Astrocyte of the hippocampus (primary cell): Measurements from ENCODE around the gene MXD3.
"Not testable (repeated sequence)": the region's sequence is repeated elsewhere in the genome, so short reads cannot be mapped to it uniquely, and the experiment has no call there.

ENCODE experiments used
- DNase-seq: peaks from one replicate; pipeline ENCODE4 v3.0.0; 2011; ENCODE audit warnings: low read depth, low spot score

Gene MXD3, protein sequence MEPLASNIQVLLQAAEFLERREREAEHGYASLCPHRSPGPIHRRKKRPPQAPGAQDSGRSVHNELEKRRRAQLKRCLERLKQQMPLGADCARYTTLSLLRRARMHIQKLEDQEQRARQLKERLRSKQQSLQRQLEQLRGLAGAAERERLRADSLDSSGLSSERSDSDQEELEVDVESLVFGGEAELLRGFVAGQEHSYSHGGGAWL

GRCh38 chr5:177311723-177312648, at the start of gene MXD3:
MXD3 (minus strand) TSS chr5:177311898; CDS start chr5:177311830, 68 bp downstream.
- DNase-seq, result peak; percentile 97

GRCh38 chr5:177360740-177361139, 49.0 kb upstream of the MXD3 start:
- not testable (repeated sequence) for DNase-seq

GRCh38 chr5:177359860-177360259, 48.2 kb upstream of the MXD3 start:
- no peak for DNase-seq

DNA sequence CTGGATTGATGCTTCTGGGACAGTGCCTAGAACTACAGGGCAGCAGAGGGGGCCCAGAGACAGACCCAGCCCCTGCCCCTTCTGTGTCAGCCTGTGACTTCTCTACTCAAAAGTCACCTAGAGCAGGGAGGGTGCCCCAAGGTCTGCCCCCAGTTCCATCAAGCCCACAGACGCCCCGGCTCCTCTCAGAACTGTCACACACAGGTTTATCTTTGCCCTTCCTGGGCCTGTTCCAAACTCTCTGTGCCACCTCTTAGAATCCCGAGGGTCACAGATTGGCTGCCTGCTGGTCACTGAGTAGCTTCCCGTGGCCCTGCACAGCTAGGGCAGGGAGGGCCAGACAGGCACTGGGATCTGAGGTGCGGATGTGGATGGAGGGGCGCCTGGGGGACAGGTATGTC, 47.8 kb upstream of the MXD3 start:
- DNase-seq, result no peak

- no peak for DNase-seq
Observed at GRCh38 chr5:177358370-177358819, 46.7 kb upstream of the MXD3 start.

DNA sequence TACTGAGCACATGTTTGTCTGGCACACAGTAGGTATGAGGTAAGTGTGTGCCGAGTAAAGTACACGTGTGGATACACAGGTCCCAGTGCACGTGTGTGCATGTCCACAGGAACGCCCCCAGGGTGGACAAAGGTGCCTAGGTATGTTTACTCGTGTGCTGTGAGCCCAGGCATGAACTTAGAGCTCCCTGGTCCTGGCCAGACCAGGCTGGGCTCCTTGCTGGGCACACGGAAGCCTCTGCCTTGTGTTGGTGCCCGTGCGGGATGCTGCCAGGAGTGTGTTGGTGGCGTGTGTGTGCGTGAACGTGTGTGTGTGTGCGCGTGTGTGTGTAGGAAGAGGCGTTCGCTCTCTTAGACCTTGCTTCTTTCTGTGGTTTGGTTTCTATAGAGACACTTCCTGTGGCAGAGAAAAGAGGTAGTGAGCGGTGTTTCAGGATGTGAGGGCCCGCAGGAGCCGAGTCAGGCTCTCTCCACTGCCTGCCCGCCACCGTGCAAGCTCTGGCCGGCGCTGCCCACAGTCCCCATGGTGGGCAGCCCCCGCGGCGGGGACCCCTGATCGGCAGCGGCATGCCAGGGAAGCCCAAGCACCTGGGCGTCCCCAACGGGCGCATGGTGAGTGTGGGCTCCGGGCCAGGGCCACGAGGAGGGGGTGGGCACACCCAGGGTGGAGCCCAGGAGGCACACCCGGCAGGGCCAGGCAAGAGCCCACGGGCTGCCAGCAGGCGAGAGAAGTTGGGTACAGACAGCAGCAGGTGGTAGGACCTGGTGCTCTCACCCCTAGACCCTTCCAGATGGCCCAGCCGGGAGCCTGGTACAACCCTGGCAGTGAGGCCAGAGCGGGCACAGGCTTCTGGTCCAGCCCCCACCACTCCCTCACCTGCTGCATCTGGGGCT, 46.0 kb upstream of the MXD3 start, which contains the start of gene RGS14:
TSS of gene RGS14 (plus strand) at position 466 of the 893 bp plus-strand sequence. CDS start at position 567, 101 bp downstream.
- peak; percentile 29 for DNase-seq

DNA sequence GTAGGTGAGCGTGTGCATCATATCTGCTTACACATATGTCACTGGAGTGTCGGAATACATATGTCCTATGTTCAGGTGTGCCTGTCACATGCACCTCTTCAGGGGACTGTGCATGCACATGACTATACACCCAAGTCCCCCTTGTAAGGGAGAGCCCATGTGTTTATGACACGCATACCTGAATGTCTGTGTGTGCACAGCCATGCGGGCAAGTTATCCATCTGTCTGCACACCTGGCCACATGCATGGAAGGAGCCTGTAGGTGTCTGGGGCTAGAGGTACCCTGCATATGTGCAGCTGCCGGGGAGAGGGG, 45.4 kb upstream of the MXD3 start:
- DNase-seq, result no peak

DNA sequence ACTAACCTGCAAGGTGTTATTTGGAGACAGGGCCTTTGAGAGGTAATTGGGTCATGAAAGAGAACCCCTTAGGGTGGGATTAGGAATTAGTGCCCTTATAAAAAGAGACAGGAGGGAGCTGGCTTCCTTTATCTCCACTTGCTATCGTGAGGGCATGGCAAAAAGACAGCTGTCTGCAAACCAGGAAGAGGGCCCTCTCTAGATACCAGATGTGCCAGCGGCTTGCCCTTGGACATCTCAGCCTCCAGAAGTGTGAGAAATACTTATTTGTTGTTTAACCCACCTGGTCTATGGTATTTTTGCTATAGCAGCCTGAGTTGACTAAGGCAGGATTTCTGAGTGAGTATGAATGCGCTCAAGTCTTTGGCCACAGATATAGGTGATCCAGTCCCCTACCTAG, 45.0 kb upstream of the MXD3 start:
- DNase-seq, result no peak

DNA sequence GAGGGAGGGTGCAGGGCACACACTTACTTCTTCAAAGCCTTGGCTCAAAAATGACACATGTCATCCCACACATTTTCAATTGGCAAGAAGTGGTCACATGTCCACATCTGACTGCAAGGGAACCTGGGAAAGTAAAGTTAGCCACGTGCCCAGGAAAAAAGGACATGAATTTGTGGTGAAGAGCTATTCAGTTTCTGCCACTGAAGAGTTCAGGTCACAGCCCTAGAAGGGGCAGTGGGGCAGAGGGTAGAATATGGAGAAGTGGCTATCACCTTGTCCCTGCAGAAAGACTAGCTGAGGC, 44.1 kb upstream of the MXD3 start:
- DNase-seq, result no peak

DNA sequence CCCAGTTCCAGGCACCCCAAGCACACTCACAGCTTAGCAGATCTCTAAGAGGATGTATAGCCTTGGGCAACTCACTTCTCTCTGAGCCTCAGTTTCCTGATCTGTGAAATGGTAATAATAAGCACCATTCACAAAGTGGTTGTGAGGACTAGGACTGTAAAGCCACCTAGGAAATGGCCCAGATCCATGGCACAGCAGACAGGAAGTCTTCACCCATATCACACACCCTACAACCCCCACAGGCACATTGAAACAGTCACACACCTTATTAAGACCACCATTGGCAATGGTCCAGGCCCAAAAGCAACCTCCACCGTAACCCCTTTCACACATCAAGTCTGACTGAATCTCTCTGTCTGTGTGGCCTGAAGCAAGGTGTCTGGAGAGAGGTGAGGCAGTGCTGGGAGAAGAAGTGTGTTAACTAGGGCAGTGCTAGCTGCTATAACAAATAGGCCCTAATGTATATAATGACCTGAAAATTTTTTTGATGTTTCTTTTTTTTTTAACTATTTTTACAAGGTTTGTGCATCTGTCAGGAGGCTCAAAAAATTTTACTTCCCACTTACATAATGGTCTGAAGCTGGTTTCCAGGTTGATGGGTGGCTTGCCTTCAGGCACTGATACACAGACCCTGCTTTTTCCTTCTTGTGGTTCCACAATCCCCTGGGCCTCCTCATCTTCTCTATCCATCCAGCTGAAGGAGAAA, 43.6 kb upstream of the MXD3 start:
- DNase-seq, result no peak

GRCh38 chr5:177354711-177355110, 43.0 kb upstream of the MXD3 start:
- no peak for DNase-seq

DNA sequence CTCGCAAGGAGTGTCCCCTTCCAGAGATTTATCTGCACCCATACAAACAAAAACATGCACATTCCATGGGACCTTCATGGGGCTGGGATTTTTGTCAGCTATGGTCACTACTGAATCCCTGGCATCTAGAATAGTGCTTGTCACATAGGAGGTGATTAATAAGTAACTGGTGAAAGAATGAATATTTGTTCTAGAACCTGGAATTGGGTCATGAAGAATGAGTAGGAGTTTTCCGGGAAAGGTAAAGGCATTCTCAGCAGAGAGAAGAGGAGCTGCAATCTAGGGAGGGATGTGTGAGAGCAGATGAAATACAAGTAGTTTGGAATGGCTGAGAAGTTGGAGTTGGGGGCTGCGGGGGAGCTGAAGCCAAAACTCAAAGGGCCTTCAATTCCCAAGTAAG, 42.6 kb upstream of the MXD3 start:
- DNase-seq, result no peak

DNA sequence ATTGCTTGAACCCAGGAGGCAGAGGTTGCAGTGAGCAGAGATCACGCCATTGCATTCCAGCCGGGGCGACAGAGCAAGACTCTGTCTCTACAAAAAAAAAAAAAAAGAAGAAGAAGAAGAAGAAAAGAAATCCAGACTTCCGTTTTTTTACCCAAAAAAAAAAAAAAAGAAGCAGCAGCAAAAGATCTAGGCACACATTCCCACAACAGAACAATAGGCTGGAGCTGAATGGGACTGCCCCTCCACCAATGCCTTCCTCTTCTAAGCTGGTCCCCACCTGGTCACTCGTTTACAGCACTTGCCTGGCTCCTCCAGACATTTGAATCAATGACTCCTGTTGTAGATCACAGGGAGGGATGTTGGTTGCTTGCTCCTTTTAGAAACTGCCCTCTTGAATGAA, 41.4 kb upstream of the MXD3 start:
- DNase-seq, result no peak

- peak; percentile 98 for DNase-seq
Observed at GRCh38 chr5:177351392-177352329, 40.0 kb upstream of the MXD3 start, which contains the start of gene LMAN2. LMAN2 (minus strand) TSS chr5:177351668; CDS start chr5:177351647, 21 bp downstream.

- DNase-seq, result no peak
Observed at GRCh38 chr5:177350776-177351391, 39.2 kb upstream of the MXD3 start.

DNA sequence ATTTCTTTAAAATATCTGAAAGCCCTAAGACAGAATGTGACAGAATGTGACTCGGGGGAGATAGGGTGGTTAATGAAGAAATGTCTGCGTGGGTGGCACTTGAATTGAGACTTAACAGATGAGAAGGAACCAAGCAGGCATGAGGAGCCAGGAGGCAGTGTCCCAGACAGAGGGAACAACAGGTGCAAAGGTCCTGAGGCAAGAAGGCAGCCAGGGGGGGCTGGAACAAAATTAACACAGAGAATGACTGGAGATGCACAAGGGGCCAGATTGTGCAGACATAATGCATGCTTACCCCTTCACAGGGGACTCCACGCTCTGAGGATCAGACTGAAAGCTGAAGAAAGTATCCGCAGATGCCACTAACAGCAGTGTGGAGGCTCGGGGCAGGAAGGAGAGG, 38.1 kb upstream of the MXD3 start:
- no peak for DNase-seq

DNA sequence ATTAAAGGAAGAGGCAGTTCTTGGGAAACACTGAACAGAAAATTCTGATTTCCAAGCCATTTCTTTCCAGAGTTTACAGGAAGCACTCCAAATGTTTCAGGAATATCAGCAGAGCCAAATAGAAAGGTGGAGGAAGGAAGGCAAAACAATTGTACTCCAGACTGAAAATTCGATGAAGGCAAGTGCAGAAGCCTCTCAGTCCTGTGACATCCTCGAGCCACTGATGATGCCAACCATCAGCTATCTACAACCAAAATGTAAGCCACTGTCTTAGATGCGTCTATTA, 37.6 kb upstream of the MXD3 start:
- DNase-seq, result no peak

- DNase-seq, result no peak
Observed at GRCh38 chr5:177347699-177348098, 36.0 kb upstream of the MXD3 start.

- DNase-seq, result no peak
Observed at GRCh38 chr5:177346820-177347219, 35.1 kb upstream of the MXD3 start.

- DNase-seq, result no peak
Observed at GRCh38 chr5:177344891-177345290, 33.2 kb upstream of the MXD3 start.
